GM19455 (cell line): ENCODE measurements around the gene TSNAX.
"Not testable (repeated sequence)": the region's sequence is repeated elsewhere in the genome, so short reads cannot be mapped to it uniquely, and the experiment has no call there.

Experiments
- ATAC-seq: cut with Tn5 transposase; IDR thresholded peaks from one replicate; pipeline ENCODE4 v1.9.1; 2021; ENCODE audit not compliant: unreplicated experiment

Gene TSNAX, protein sequence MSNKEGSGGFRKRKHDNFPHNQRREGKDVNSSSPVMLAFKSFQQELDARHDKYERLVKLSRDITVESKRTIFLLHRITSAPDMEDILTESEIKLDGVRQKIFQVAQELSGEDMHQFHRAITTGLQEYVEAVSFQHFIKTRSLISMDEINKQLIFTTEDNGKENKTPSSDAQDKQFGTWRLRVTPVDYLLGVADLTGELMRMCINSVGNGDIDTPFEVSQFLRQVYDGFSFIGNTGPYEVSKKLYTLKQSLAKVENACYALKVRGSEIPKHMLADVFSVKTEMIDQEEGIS

DNA sequence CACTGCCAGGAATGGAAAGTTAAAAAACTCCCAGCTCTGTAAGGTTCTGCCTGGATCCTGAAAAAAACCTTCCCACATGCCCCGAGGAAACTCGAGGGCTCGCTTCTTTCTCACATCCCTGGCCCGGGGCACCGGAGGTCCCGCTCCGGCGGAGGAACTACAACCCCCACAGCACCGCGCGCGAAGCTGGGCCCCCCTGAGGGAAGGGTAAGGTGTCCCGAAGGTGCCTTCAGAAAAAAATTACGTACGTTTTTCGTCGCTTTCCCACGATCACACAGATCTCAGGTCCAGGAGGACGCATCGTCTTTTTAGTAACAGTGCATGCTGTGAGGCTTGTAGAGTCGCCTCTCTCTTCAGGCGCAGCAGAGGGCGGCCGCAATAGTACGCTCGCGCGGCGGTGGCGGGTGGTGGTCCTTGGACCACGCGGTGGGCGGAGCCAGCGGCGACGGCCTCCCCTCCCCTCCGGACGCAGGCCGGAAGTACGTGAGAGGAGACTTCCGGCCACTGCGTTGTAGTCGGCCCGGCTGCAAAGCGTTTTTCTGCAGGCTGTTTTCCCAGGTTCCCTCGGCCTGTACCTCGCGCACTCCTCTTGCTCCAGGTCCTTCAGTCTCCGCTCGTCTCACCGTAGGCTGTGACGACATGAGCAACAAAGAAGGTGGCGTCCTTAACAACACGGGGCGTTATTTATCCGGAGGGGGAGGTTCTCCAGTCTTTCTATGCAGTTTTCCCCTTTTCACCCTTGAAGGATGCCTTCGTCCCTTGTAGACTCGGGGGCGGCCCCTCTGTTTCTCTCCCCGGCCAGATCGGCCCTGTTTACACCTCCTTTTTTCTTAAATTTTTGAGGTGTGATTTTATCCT, at the start of gene TSNAX:
TSS of gene TSNAX (plus strand) at position 498 of the 858 bp plus-strand sequence. CDS start at position 640, 142 bp downstream.
- ATAC-seq: peak; percentile 96

DNA sequence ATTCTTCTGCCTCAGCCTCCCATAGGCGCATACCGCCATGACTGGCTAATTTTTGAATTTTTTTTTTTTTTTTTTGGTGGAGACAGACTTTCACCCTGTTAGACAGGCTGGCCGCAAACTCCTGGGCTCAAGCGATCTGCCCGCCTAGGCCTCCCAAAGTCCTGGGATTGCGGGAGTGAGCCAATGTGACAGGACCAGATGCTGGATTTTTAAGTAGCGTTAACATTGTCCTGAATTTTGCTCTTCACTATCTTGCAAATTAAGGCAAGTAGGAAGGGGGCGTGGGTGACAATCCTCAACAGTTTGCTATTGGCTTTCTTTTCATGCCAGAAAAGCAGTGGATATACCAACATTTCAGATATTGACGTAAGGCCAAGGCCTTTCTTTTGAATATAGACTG, 49.7 kb upstream of the TSNAX start:
- no peak for ATAC-seq

DNA sequence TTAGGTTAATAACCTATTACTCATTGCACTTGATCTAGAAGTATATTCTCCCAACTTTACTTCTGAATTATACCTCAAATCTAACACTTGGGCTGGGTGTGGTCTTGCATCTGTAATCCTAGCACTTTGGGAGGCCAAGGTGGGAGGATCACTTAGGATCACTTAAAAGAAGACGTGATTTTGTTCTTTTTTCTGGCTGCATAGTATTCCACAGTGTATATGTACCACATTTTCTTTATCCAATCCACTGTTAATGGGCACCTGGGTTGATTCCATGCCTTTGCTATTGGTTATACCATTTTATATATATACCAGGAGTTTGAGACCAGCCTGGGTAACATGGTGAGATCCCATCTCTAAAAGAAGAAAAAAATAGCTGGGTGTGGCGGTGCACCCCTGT, 48.5 kb upstream of the TSNAX start:
- no peak for ATAC-seq

- no peak for ATAC-seq
Observed at GRCh38 chr1:231481289-231481688, 47.2 kb upstream of the TSNAX start.

GRCh38 chr1:231485029-231485784, 43.3 kb upstream of the TSNAX start:
- no peak for ATAC-seq

DNA sequence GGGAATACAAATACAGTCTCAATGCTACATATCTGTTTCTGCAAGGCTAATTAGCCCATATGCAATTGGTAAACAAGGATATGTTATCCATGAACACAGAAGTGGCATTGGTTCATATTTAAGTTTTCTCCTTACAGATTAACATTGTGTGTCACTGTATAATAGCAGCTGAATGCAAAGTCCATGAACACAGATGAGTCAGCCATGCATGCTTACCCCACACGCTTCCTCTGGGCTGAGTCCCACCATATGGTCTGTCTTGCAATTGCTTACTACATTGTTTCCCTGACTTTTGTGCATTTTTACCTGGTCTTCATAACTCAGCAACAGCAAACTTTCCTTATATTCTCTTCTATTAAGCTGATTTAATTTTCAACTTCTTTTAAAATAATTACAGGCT, 41.5 kb upstream of the TSNAX start:
- no peak for ATAC-seq

GRCh38 chr1:231487910-231488309, 40.6 kb upstream of the TSNAX start:
- ATAC-seq: no peak

DNA sequence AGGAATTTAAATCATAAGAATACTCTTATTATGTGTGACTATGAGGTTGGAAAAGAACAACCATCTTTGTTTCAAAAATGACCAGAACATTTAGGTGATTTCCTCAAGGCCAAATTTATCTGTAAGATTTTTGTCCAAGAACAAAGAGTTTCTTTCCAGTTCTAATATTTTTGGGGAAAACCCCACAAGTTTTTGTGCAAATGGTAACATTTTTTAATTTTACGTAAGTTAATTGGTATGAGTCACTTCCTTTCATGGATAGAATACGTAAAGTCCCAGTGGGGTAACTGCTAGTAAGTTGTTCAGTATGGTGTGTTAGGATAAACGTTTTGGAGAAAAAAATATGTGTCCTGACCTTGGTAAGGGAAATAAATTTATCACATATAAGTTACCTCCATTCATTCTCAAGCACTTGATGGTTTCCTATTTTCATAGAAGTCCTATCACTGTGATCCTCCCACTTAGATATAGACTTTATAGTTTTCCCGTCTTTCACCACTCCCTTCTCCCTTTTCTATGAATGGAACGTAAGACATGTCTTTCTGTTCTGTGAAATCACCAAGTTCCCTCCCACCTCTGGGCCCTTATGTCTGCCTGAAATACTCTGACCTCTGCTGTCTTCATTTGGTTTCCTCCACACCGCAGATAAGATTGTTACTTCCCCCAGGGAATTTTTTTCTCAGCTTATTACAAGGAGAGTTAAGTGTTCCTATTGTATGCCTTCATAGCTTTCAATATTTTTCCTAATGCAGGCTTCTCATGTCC, 34.9 kb upstream of the TSNAX start:
- no peak for ATAC-seq

DNA sequence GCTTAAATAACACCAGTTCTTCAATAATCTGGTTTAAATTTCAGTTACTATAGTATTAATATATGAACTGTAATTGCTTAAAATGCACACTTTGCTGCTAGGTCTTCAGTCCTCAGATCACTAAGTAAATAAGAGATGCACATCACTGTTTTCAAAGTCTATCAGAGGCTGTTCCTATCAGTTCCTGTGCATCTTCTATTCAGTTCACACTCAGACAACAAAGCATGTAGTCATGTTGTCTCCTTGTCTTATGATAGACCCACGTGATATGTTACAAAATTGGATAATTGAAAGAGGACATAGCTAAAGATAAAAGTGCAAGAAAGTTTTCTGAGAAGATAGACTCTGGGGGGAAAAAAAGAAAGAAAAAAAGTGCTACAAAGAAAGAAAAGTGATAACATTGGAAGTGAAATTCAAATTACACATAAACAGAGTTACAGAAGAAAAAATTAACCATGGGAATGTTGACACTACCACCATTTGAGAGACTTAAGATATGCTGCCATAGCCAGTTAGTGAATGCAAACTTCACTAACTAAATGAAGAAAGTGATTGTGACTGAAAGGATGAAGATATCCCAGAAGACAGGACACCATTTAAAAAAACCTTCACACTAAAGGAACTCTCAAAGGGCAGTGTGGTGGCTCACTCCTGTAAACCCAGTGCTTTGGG, 33.9 kb upstream of the TSNAX start:
- ATAC-seq: no peak

GRCh38 chr1:231497629-231498152, 30.8 kb upstream of the TSNAX start:
- no peak for ATAC-seq

GRCh38 chr1:231499148-231499763, 29.2 kb upstream of the TSNAX start:
- ATAC-seq: no peak

- no peak for ATAC-seq
Observed at GRCh38 chr1:231500666-231501065, 27.8 kb upstream of the TSNAX start.

GRCh38 chr1:231503168-231503567, 25.3 kb upstream of the TSNAX start:
- ATAC-seq: not testable (repeated sequence)

GRCh38 chr1:231507476-231508355, 20.8 kb upstream of the TSNAX start:
- peak; percentile 59 for ATAC-seq

- no peak for ATAC-seq
Observed at GRCh38 chr1:231508497-231508896, 20.0 kb upstream of the TSNAX start.

GRCh38 chr1:231508941-231509340, 19.5 kb upstream of the TSNAX start:
- ATAC-seq: no peak

DNA sequence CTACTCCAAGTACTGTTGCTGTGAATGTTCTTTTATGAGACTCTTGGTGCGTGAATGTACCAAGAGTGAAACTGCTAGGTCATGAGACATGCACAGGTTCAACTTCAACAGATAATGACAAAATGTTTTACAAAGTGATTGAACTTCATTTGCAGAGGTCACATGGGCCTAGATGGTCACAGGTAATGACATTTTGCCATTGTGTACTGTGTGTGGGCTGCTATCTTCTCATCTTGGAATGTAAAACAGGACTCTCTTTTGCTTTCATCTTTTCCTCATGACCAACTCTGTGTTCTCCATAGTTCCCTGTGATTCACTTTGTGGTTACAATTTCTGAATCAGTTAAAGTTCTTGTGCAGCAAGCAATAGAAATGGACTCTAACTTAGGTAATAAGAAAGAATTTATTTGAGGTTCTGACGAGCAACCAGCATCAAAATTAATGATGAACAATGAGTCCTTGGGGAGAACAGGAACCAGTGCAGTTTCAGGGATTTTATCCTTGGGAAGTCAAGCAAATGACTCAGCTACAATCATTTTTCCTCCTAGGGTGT, 16.2 kb upstream of the TSNAX start:
- no peak for ATAC-seq

DNA sequence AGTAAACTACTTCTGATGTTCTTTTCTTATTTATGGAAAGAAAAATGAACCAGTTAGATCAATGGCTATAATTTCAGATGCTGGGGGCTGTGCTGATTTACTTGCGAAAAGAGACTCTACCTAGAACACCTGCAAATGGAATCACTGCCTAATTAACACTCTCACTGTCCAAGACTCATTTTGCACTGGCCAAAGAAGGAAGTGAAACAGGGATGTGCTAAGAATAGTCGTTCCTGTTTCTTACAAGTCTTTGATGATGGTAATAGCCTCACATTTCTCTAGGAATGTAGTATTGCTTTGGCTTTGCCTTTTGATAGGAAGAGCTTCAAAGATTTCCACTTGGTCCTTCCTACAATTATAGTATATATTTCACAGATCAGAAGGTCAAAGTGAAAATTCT, 12.7 kb upstream of the TSNAX start:
- no peak for ATAC-seq
